Neural crest cell (in vitro differentiated cells): ENCODE measurements around the gene CARM1. TPM values are rescaled to one million over a fixed set of nuclear protein-coding genes. Genes with fewer than 3 reads are reported as not detected.

Source experiments
- DNase-seq: peaks from one replicate; pipeline ENCODE4 v3.0.0; 2021; ENCODE audit warnings: low read depth, mixed read lengths, low spot score
- H3K27ac Mint-ChIP-seq: one replicate; pipeline ENCODE4 v1.8.0; 2021; ENCODE audit warnings: mild to moderate bottlenecking, mixed read lengths; ENCODE audit not compliant: unreplicated experiment
- H3K27me3 Mint-ChIP-seq: 2 replicates; pipeline ENCODE4 v1.8.0; 2021; ENCODE audit warnings: low read depth, mild to moderate bottlenecking, mixed read lengths
- H3K36me3 Mint-ChIP-seq: 2 replicates; pipeline ENCODE4 v1.8.0; 2021; ENCODE audit warnings: low read depth, mild to moderate bottlenecking, mixed read lengths
- H3K4me1 Mint-ChIP-seq: 2 replicates; pipeline ENCODE4 v1.8.0; 2021; ENCODE audit warnings: mixed read lengths
- H3K4me3 Mint-ChIP-seq: one replicate; pipeline ENCODE4 v1.8.0; 2021; ENCODE audit warnings: mild to moderate bottlenecking, mixed read lengths
- H3K9me3 Mint-ChIP-seq: 2 replicates; pipeline ENCODE4 v1.8.0; 2021; ENCODE audit warnings: mixed read lengths
- CTCF ChIP-seq: fragments of 200-600 bp; sonication (generic); conservative IDR thresholded peaks from 2 replicates; pipeline ENCODE4 v1.5.0; 2021; ENCODE audit warnings: antibody characterized with exemption, mild to moderate bottlenecking
- total RNA-seq: library from RNA; stranded (reverse); gene quantifications from 2 replicates; pipeline ENCODE4 v1.2.1, GENCODE V29; 2021

CARM1 gene
- total RNA-seq, 1 donor from 2014 or later: 99.6 TPM

GRCh38 chr19:10838377-10838776 lies 33.0 kb upstream of the CARM1 start:
- H3K9me3 Mint-ChIP-seq: peaks cover 11% of the 10 kb centered on the region
- DNase-seq: no peak
- H3K27ac Mint-ChIP-seq: no peak overlapping the region
- H3K27me3 Mint-ChIP-seq: peaks cover 20% of the 10 kb centered on the region
- H3K4me1 Mint-ChIP-seq: peaks cover 18% of the 10 kb centered on the region
- H3K4me3 Mint-ChIP-seq: no peak overlapping the region
- H3K36me3 Mint-ChIP-seq: peaks cover 14% of the 10 kb centered on the region
- no peak for TF ChIP-seq CTCF

- Mint-ChIP-seq H3K27me3 (peaks cover 23% of the 10 kb centered on the region), H3K4me3 (peak overlapping the region; percentile 20), H3K4me1 (peaks cover 18% of the 10 kb centered on the region), H3K36me3 (peaks cover 14% of the 10 kb centered on the region), H3K9me3 (peaks cover 11% of the 10 kb centered on the region), H3K27ac (no peak overlapping the region)
- TF ChIP-seq CTCF: no peak
- no peak for DNase-seq
Measured at GRCh38 chr19:10839114-10840050, 32.0 kb upstream of the CARM1 start.

GRCh38 chr19:10842788-10843187 lies 28.6 kb upstream of the CARM1 start:
- Mint-ChIP-seq H3K27ac (no peak overlapping the region), H3K4me1 (no peaks in the 10 kb centered on the region), H3K9me3 (peaks cover 7% of the 10 kb centered on the region), H3K36me3 (peaks cover 4% of the 10 kb centered on the region), H3K27me3 (peaks cover 13% of the 10 kb centered on the region), H3K4me3 (no peak overlapping the region)
- TF ChIP-seq CTCF: no peak
- DNase-seq: no peak

GRCh38 chr19:10846500-10847202 lies 24.7 kb upstream of the CARM1 start:
- Mint-ChIP-seq H3K36me3 (peaks cover 4% of the 10 kb centered on the region), H3K27me3 (peaks cover 4% of the 10 kb centered on the region), H3K9me3 (peaks cover 4% of the 10 kb centered on the region), H3K27ac (no peak overlapping the region), H3K4me3 (no peak overlapping the region), H3K4me1 (no peaks in the 10 kb centered on the region)
- TF ChIP-seq CTCF: no peak
- no peak for DNase-seq

GRCh38 chr19:10848230-10848856 lies 23.0 kb upstream of the CARM1 start, which contains the start of gene C19orf38:
TSS of gene C19orf38 (plus strand) at chr19:10848415. CDS start at chr19:10848509, 94 bp downstream.
- no peak within 1 kb of the TSS for H3K4me3 Mint-ChIP-seq
- no peaks in the 10 kb centered on the region for H3K36me3 Mint-ChIP-seq
- H3K9me3 Mint-ChIP-seq: peaks cover 4% of the 10 kb centered on the region
- no peak for DNase-seq
- TF ChIP-seq CTCF: no peak
- H3K4me1 Mint-ChIP-seq: no peaks in the 10 kb centered on the region
- peaks cover 3% of the 10 kb centered on the region for H3K27me3 Mint-ChIP-seq
- no peak within 1 kb of the TSS for H3K27ac Mint-ChIP-seq
